ENCODE measurements around the gene CENPT. TPM values are rescaled to one million over a fixed set of nuclear protein-coding genes. Genes with fewer than 3 reads are reported as not detected.

The CENPT gene
- total and polyA plus RNA-seq, 2 of the 13 experiments (the other 11 are each of a cell fraction or from before 2014, with no cell fraction given), result 40.9 to 43.3 TPM

DNA sequence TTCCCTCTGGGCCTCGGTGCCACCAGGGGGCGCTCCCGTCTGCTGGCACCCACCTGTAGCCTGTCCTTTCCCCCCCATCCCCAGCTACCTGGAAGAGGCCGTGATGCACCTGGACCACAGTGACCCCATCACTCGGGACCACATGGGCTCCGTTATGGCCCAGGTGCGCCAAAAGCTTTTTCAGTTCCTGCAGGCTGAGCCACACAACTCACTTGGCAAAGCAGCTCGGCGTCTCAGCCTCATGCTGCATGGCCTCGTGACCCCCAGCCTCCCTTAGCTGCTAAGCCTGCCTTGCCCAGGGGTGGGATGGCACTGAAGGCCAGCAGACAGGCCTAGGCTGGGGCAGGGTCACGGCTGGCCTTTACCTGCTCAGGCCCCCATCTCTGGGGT lies 36.4 kb upstream of the CENPT start:
- Histone ChIP-seq H4K20me1 (ENCODE audit: insufficient read depth, low read length) (no peaks in the 10 kb centered on the region), H2AFZ (ENCODE audit: low read length) (no peak overlapping the region), H3K27me3 (ENCODE audit: control insufficient read depth in 1 of 2, insufficient read depth in 2 of 2, low read length in 2 of 2) (no peaks in the 10 kb centered on the region), H3K36me3 (replicated peaks in 1 of 2; ENCODE audit: control insufficient read depth in 1 of 2, insufficient read depth in 2 of 2, low read length in 2 of 2) (peaks cover 41 to 66% of the 10 kb centered on the region in 2 experiments), H3K79me2 (ENCODE audit: insufficient read depth, low read length) (no peaks in the 10 kb centered on the region), H3K9ac (ENCODE audit: insufficient read depth, low read depth, low read length) (no peak overlapping the region), H3K4me3 (replicated peaks in 1 of 3; ENCODE audit: insufficient read depth in 1 of 3, low read depth in 2 of 3, low read length in 3 of 3) (no peak overlapping the region), H3K27ac (ENCODE audit: extremely low read length, insufficient read depth, low read length) (peak overlapping the region; percentile 36), H3K9me3 (ENCODE audit: low read length) (no peaks in the 10 kb centered on the region), H3K4me1 (ENCODE audit: insufficient read depth, low read length) (peaks cover 31% of the 10 kb centered on the region), H3K4me2 (ENCODE audit: low read depth, low read length) (no peak overlapping the region)
- no TSS peak for BruUV-seq (replicated peaks)
- WGBS (ENCODE audit: low lambda C conversion rate), result 60% methylated on average over 11 of the region's 11 CpGs
- ChIA-PET CTCF (ENCODE audit: low intra/inter-chr PET ratio, low total read pairs) (interaction anchor here (1.2 to 5.3 kb wide), 9 partner anchors 32 to 211 kb away, joined by 3 to 63 read pairs (median 8); partner anchors contain the start of gene THAP11), POLR2A (interaction anchor here (1.2 to 3.3 kb wide), 8 partner anchors 9 to 157 kb away, joined by 3 to 22 read pairs (median 4); partner anchors contain the start of genes LCAT, PSKH1 and PSMB10)
- peak; percentile 79 for ATAC-seq
- in situ Hi-C loops (cut with HindIII; ENCODE audit: extremely low pct_ligation_motif_present, low pct_unique_long_range_greater_than_20kb) (loop anchor here (10.0 kb wide), 1 partner anchor 161 kb away; no protein-coding TSS in a partner anchor), intact Hi-C loops (cut with micrococcal nuclease; ENCODE audit: unreplicated experiment) (loop anchor here (1.0 to 5.0 kb wide), 2 partner anchors 44 to 158 kb away; no protein-coding TSS in a partner anchor)
- FAIRE-seq, result no peak
- DNase-seq (ENCODE audit: low spot score), result peak; percentile 51
- TF ChIP-seq STAG1 (CRISPR knock-in tag; IDR thresholded peaks at IDR 0.05), result peak; percentile 93
- TF ChIP-seq ZNF441 (CRISPR knock-in tag; IDR thresholded peaks at IDR 0.05; ENCODE audit: borderline replicate concordance), result no peak
- no peak for TF ChIP-seq SNRNP70 (IDR thresholded peaks at IDR 0.05; ENCODE audit: low read depth, low read length)
- TF ChIP-seq MTF1 (CRISPR knock-in tag; IDR thresholded peaks at IDR 0.05), result no peak
- TF ChIP-seq, protein P1, sequence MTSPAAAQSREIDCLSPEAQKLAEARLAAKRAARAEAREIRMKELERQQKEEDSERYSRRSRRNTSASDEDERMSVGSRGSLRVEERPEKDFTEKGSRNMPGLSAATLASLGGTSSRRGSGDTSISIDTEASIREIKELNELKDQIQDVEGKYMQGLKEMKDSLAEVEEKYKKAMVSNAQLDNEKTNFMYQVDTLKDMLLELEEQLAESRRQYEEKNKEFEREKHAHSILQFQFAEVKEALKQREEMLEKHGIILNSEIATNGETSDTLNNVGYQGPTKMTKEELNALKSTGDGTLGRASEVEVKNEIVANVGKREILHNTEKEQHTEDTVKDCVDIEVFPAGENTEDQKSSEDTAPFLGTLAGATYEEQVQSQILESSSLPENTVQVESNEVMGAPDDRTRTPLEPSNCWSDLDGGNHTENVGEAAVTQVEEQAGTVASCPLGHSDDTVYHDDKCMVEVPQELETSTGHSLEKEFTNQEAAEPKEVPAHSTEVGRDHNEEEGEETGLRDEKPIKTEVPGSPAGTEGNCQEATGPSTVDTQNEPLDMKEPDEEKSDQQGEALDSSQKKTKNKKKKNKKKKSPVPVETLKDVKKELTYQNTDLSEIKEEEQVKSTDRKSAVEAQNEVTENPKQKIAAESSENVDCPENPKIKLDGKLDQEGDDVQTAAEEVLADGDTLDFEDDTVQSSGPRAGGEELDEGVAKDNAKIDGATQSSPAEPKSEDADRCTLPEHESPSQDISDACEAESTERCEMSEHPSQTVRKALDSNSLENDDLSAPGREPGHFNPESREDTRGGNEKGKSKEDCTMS (CRISPR knock-in tag; conservative IDR thresholded peaks at IDR 0.05), result no peak
- TF ChIP-seq SMC3 (IDR thresholded peaks at IDR 0.05; ENCODE audit: low read length), result peak; percentile 88
- no peak for TF ChIP-seq FLYWCH1 (CRISPR knock-in tag; IDR thresholded peaks at IDR 0.05)
- peak; percentile 46; the same call in 1 of the 2 replicates for TF ChIP-seq ZNF124 (CRISPR knock-in tag; IDR thresholded peaks at IDR 0.05)
- TF ChIP-seq, protein P2, sequence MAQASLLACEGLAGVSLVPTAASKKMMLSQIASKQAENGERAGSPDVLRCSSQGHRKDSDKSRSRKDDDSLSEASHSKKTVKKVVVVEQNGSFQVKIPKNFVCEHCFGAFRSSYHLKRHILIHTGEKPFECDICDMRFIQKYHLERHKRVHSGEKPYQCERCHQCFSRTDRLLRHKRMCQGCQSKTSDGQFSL (CRISPR knock-in tag; IDR thresholded peaks at IDR 0.05), result peak; percentile 99
- no peak for TF ChIP-seq ZNF232 (CRISPR knock-in tag; IDR thresholded peaks at IDR 0.05; ENCODE audit: borderline replicate concordance)
- TF ChIP-seq, protein P3, sequence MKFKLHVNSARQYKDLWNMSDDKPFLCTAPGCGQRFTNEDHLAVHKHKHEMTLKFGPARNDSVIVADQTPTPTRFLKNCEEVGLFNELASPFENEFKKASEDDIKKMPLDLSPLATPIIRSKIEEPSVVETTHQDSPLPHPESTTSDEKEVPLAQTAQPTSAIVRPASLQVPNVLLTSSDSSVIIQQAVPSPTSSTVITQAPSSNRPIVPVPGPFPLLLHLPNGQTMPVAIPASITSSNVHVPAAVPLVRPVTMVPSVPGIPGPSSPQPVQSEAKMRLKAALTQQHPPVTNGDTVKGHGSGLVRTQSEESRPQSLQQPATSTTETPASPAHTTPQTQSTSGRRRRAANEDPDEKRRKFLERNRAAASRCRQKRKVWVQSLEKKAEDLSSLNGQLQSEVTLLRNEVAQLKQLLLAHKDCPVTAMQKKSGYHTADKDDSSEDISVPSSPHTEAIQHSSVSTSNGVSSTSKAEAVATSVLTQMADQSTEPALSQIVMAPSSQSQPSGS (CRISPR knock-in tag; IDR thresholded peaks at IDR 0.05), result peak; percentile 56; the same call in 1 of the 2 replicates
- TF ChIP-seq NONO (IDR thresholded peaks at IDR 0.05), result no peak
- TF ChIP-seq NONO (CRISPR knock-in tag; conservative IDR thresholded peaks at IDR 0.05), result peak; percentile 47; the same call in 1 of the 2 replicates
- TF ChIP-seq ZNF777 (CRISPR knock-in tag; IDR thresholded peaks at IDR 0.05), result 0 out of 2 replicates have a peak, but pooled peaks have one; percentile 28
- no peak for TF ChIP-seq ZNF773 (CRISPR knock-in tag; IDR thresholded peaks at IDR 0.05; ENCODE audit: borderline replicate concordance)
- 0 out of 2 replicates have a peak, but pooled peaks have one; percentile 40 for TF ChIP-seq MEIS1 (CRISPR knock-in tag; IDR thresholded peaks at IDR 0.05; ENCODE audit: borderline replicate concordance)
- TF ChIP-seq, protein P4, sequence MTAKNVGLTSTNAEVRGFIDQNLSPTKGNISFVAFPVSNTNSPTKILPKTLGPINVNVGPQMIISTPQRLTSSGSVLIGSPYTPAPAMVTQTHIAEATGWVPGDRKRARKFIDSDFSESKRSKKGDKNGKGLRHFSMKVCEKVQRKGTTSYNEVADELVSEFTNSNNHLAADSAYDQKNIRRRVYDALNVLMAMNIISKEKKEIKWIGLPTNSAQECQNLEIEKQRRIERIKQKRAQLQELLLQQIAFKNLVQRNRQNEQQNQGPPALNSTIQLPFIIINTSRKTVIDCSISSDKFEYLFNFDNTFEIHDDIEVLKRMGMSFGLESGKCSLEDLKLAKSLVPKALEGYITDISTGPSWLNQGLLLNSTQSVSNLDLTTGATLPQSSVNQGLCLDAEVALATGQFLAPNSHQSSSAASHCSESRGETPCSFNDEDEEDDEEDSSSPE (CRISPR knock-in tag; IDR thresholded peaks at IDR 0.05), result 0 out of 2 replicates have a peak, but pooled peaks have one; percentile 42
- TF ChIP-seq RXRA (CRISPR knock-in tag; IDR thresholded peaks at IDR 0.05), result peak; percentile 57; the same call in 1 of the 2 replicates
- TF ChIP-seq, protein P5, sequence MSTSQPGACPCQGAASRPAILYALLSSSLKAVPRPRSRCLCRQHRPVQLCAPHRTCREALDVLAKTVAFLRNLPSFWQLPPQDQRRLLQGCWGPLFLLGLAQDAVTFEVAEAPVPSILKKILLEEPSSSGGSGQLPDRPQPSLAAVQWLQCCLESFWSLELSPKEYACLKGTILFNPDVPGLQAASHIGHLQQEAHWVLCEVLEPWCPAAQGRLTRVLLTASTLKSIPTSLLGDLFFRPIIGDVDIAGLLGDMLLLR (CRISPR knock-in tag; IDR thresholded peaks at IDR 0.05), result no peak
- TF ChIP-seq HOXA5 (CRISPR knock-in tag; IDR thresholded peaks at IDR 0.05), result no peak
